ENCODE results near the gene CDY2B.
"Not testable (repeated sequence)": the region's sequence is repeated elsewhere in the genome, so short reads cannot be mapped to it uniquely, and the experiment has no call there.

DNA sequence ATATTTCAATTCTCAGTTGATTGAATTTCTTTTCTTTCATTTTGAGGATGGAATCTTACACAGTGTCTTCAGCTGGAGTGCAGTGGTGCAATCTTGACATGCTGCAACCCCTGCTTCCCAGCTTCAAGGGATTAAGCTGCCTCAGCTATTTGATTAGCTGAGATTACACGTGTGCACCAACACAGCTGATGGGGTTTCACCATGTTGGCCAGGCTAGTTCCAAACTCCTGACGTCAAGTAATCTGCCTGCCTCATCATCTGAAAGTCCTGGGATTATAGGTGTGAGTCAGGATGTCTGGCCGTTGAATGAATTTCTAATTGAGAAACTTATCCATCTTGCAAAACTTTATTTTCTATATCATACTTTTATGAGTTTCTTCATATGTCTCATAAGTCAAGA is 28.0 kb upstream of the CDY2B start:
- TF ChIP-seq, protein P1, sequence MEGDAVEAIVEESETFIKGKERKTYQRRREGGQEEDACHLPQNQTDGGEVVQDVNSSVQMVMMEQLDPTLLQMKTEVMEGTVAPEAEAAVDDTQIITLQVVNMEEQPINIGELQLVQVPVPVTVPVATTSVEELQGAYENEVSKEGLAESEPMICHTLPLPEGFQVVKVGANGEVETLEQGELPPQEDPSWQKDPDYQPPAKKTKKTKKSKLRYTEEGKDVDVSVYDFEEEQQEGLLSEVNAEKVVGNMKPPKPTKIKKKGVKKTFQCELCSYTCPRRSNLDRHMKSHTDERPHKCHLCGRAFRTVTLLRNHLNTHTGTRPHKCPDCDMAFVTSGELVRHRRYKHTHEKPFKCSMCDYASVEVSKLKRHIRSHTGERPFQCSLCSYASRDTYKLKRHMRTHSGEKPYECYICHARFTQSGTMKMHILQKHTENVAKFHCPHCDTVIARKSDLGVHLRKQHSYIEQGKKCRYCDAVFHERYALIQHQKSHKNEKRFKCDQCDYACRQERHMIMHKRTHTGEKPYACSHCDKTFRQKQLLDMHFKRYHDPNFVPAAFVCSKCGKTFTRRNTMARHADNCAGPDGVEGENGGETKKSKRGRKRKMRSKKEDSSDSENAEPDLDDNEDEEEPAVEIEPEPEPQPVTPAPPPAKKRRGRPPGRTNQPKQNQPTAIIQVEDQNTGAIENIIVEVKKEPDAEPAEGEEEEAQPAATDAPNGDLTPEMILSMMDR (IDR thresholded peaks at IDR 0.05), result not testable (repeated sequence)
- TF ChIP-seq POLR2A (IDR thresholded peaks at IDR 0.05), result not testable (repeated sequence)

Data from thyroid gland (tissue), 4 donors.